Urinary bladder (tissue), 4 donors: ENCODE measurements around the gene ASIC2. TPM values are rescaled to one million over a fixed set of nuclear protein-coding genes. Genes with fewer than 3 reads are reported as not detected.
"Not testable (repeated sequence)": the region's sequence is repeated elsewhere in the genome, so short reads cannot be mapped to it uniquely, and the experiment has no call there.

Experiments
- DNase-seq: peaks from one replicate; pipeline ENCODE4 v3.0.0-alpha.2; 2015; ENCODE audit errors: extremely low spot score
- H3K27ac ChIP-seq: one replicate; pipeline ENCODE4 v1.5.1; 2013; ENCODE audit warnings: low read depth, mild to moderate bottlenecking, moderate library complexity
- H3K36me3 ChIP-seq: one replicate; pipeline ENCODE4 v1.6.1; 2013; ENCODE audit warnings: mild to moderate bottlenecking, moderate library complexity; ENCODE audit not compliant: insufficient read depth
- H3K4me1 ChIP-seq: one replicate; pipeline ENCODE4 v1.6.1; 2013; ENCODE audit warnings: mild to moderate bottlenecking, moderate library complexity; ENCODE audit not compliant: insufficient read depth
- H3K4me3 ChIP-seq: one replicate; pipeline ENCODE4 v1.5.1; 2013; ENCODE audit warnings: low read depth, low read length
- WGBS: extraction: QIAGEN DNeasy Blood & Tissue Kit; methylation state at CpG from one replicate; pipeline ENCODE4 v1.1.7; 2013; 5-methylcytosine and 5-hydroxymethylcytosine counted together
- polyA plus RNA-seq: library from polyadenylated mRNA; stranded (reverse); fragments of 200-250 nt; gene quantifications from one replicate; pipeline ENCODE4 v1.2.3, GENCODE V29; 2013
- total RNA-seq: library from RNA; depleted of rRNA; stranded (reverse); fragments of >200 nt; gene quantifications from one replicate; pipeline ENCODE4 v1.2.3, GENCODE V29; 2014
- donor health status: healthy with polysubstance abuse.
- donor health status: healthy.

The ASIC2 gene
- total and polyA plus RNA-seq, 2 donors, result 0.09 to 1.1 TPM

DNA sequence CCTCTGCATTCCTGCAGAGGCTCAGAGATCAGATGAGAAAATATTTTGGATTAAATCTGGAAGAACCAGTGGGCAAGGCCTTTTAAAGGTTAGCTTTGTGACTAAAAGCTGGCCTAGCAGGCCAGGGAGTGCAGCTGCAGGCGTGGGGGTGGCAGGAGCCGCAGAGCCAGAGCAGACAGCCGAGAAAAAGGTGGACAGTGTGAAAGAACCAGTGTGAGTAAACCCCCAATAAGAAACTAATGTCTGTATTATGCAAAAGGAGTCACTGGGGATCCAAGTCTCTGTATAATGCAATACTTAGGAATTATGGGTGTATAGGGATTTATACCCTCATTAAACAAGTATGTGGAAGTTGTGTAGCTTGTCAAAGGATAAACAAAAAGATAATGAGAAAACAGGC is 322.8 kb downstream of the ASIC2 start:
- no peak for DNase-seq
- Histone ChIP-seq H3K27ac (no peak overlapping the region), H3K4me3 (no peak overlapping the region), H3K4me1 (no peaks in the 10 kb centered on the region), H3K36me3 (no peaks in the 10 kb centered on the region)
- WGBS, result 70% methylated on average over 3 of the region's 3 CpGs

DNA sequence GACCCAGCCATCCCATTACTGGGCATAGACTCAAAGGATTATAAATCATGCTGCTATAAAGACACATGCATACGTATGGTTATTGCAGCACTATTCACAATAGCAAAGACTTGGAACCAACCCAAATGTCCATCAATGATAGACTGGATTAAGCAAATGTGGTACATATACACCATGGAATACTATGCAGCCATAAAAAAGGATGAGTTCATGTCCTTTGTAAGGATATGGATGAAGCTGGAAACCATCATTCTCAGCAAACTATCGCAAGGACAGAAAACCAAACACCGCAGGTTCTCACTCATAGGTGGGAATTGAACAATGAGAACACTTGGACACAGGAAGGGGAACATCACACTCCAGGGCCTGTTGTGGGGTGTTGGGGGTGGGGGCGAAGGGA is 323.9 kb downstream of the ASIC2 start:
- not testable (repeated sequence) for H3K4me1 ChIP-seq, H3K36me3 ChIP-seq, H3K27ac ChIP-seq, H3K4me3 ChIP-seq, DNase-seq
- 77% methylated on average over 4 of the region's 4 CpGs for WGBS

- WGBS, result 81% methylated on average over 11 of the region's 11 CpGs
- no peak overlapping the region for H3K4me3 ChIP-seq
- H3K27ac ChIP-seq, result no peak overlapping the region
- peaks cover 2% of the 10 kb centered on the region for H3K4me1 ChIP-seq
- DNase-seq, result no peak
- no peaks in the 10 kb centered on the region for H3K36me3 ChIP-seq
These were observed 328.6 kb downstream of the ASIC2 start for GRCh38 chr17:32964541-32964940.
